Putamen (tissue), 1 donor: Measurements from ENCODE around the gene NRG2.

Experiments used
- DNase-seq: peaks from one replicate; pipeline ENCODE4 v3.0.0-alpha.2; 2016; ENCODE audit warnings: low spot score

NRG2 gene

GRCh38 chr5:139854953-139855352, 188.1 kb downstream of the NRG2 start:
- no peak for DNase-seq

- no peak for DNase-seq
Observed at GRCh38 chr5:139854029-139854605, 189.0 kb downstream of the NRG2 start.

- no peak for DNase-seq
Observed at GRCh38 chr5:139852696-139853095, 190.4 kb downstream of the NRG2 start.

GRCh38 chr5:139851558-139851957, 191.5 kb downstream of the NRG2 start:
- no peak for DNase-seq

GRCh38 chr5:139850423-139851016, 192.6 kb downstream of the NRG2 start:
- DNase-seq = no peak

GRCh38 chr5:139849942-139850341, 193.2 kb downstream of the NRG2 start:
- DNase-seq = no peak

GRCh38 chr5:139849501-139849900, 193.6 kb downstream of the NRG2 start:
- no peak for DNase-seq

- DNase-seq = no peak
Observed at GRCh38 chr5:139848508-139849100, 194.5 kb downstream of the NRG2 start.

- peak; percentile 65 for DNase-seq
Observed at GRCh38 chr5:139847790-139848507, 195.2 kb downstream of the NRG2 start.

GRCh38 chr5:139847091-139847490, 196.0 kb downstream of the NRG2 start:
- no peak for DNase-seq

- peak; percentile 65 for DNase-seq
Observed at GRCh38 chr5:139845846-139846681, 197.0 kb downstream of the NRG2 start.

GRCh38 chr5:139844472-139845145, 198.5 kb downstream of the NRG2 start:
- peak; percentile 73 for DNase-seq

- DNase-seq = no peak
Observed at GRCh38 chr5:139843991-139844390, 199.1 kb downstream of the NRG2 start.

GRCh38 chr5:139842321-139842720, 200.8 kb downstream of the NRG2 start:
- no peak for DNase-seq

- DNase-seq = no peak
Observed at GRCh38 chr5:139841549-139841948, 201.6 kb downstream of the NRG2 start.

- no peak for DNase-seq
Observed at GRCh38 chr5:139839918-139840317, 203.2 kb downstream of the NRG2 start.

- no peak for DNase-seq
Observed at GRCh38 chr5:139839232-139839815, 203.8 kb downstream of the NRG2 start.

GRCh38 chr5:139838381-139839197, 204.5 kb downstream of the NRG2 start:
- DNase-seq = no peak

- DNase-seq = no peak
Observed at GRCh38 chr5:139837711-139838380, 205.3 kb downstream of the NRG2 start.
